Smooth muscle cell (in vitro differentiated cells): ENCODE results near the gene RAB29. TPM values are rescaled to one million over a fixed set of nuclear protein-coding genes. Genes with fewer than 3 reads are reported as not detected.

Source experiments
- DNase-seq: peaks from one replicate; lab custom pipeline; 2025; ENCODE audit not compliant: unreplicated experiment; lab: John Stamatoyannopoulos, UW
- H2AFZ ChIP-seq: fragments of 200-600 bp; sonication (generic); 2 replicates; pipeline ENCODE4 v1.6.0; 2016; ENCODE audit warnings: antibody characterized with exemption, low read depth, mild to moderate bottlenecking
- H3F3A ChIP-seq: fragments of 200-600 bp; sonication (generic); 2 replicates; pipeline ENCODE4 v1.6.0; 2017; ENCODE audit warnings: antibody characterized with exemption, low read depth
- H3K27ac ChIP-seq: fragments of 200-600 bp; sonication (generic); 2 replicates; pipeline ENCODE4 v1.5.1; 2016; ENCODE audit warnings: low read depth, mild to moderate bottlenecking
- H3K27me3 ChIP-seq: fragments of 200-600 bp; sonication (generic); 2 replicates; pipeline ENCODE4 v1.6.1; 2016; ENCODE audit warnings: low read depth, mild to moderate bottlenecking
- H3K36me3 ChIP-seq: fragments of 200-600 bp; sonication (generic); 2 replicates; pipeline ENCODE4 v1.5.1; 2016; ENCODE audit warnings: low read depth
- H3K4me1 ChIP-seq: fragments of 200-600 bp; sonication (generic); 2 replicates; pipeline ENCODE4 v1.5.1; 2016; ENCODE audit warnings: low read depth
- H3K4me2 ChIP-seq: fragments of 200-600 bp; sonication (generic); 2 replicates; pipeline ENCODE4 v1.6.0; 2016; ENCODE audit warnings: mild to moderate bottlenecking
- H3K4me3 ChIP-seq: fragments of 200-600 bp; sonication (generic); 2 replicates; pipeline ENCODE4 v1.5.1; 2016; ENCODE audit warnings: mild to moderate bottlenecking
- H3K79me2 ChIP-seq: fragments of 200-600 bp; sonication (generic); 2 replicates; pipeline ENCODE4 v1.6.0; 2016; ENCODE audit warnings: low read depth, mild to moderate bottlenecking
- H3K9ac ChIP-seq: fragments of 200-600 bp; sonication (generic); 2 replicates; pipeline ENCODE4 v1.6.0; 2016; ENCODE audit warnings: low read depth
- H3K9me3 ChIP-seq: fragments of 200-600 bp; sonication (generic); replicated peaks from 2 replicates; pipeline ENCODE4 v1.5.1; 2016; ENCODE audit warnings: low read depth
- H4K20me1 ChIP-seq: fragments of 200-600 bp; sonication (generic); 2 replicates; pipeline ENCODE4 v1.6.0; 2016; ENCODE audit warnings: low read depth
- WGBS: methylation state at CpG from one replicate; pipeline ENCODE4 v1.1.7; 2016; ENCODE audit warnings: low lambda C conversion rate; 5-methylcytosine and 5-hydroxymethylcytosine counted together
- polyA plus RNA-seq: library from polyadenylated mRNA; unstranded; fragments of >200 nt; fragmentation: Nextera tagmentation; extraction: Ambion mirVana; gene quantifications from 2 replicates; pipeline ENCODE4 v1.2.1, GENCODE V29; 2016
- total RNA-seq: library from RNA; depleted of rRNA; stranded (reverse); fragments of >200 nt; gene quantifications from 2 replicates; pipeline ENCODE4 v1.2.3, GENCODE V29; 2014
- TF ChIP-seq, protein P1 (sequence below): fragments of 200-600 bp; sonication (generic); IDR thresholded peaks from 2 replicates; pipeline ENCODE4 v1.5.1; 2017; ENCODE audit warnings: borderline replicate concordance, mild to moderate bottlenecking, antibody characterized with exemption; ENCODE audit not compliant: insufficient read depth, poor library complexity, severe bottlenecking

Gene RAB29
- total and polyA plus RNA-seq, 2 experiments from 2014 or later, result 4.1 TPM

DNA sequence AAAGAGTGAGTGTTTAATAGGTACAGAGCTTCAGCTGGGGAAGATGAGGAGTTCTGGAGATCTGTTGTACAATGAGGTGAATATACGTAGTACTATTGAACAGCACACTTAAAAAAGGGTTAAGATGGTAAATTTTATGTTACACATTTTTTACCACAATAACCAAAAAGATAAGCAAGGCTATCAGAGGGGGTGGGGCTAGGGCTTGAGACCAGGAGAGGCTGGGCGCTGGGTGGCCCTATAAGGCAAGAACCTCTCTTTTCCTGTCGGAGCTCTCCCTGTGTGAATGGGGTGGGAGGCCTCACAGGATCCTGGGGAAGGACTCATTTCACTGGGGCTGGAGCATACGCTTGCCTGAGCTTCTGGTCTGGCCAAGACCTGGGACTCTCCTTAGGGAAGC lies 28.7 kb upstream of the RAB29 start:
- Histone ChIP-seq H3K79me2 (peaks cover 22% of the 10 kb centered on the region), H4K20me1 (peaks cover 79% of the 10 kb centered on the region), H3K9me3 (no peaks in the 10 kb centered on the region), H3K36me3 (no peaks in the 10 kb centered on the region), H3K4me3 (no peak overlapping the region), H2AFZ (no peak overlapping the region), H3K4me2 (no peak overlapping the region), H3K27me3 (no peaks in the 10 kb centered on the region), H3K27ac (no peak overlapping the region), H3K9ac (no peak overlapping the region), H3K4me1 (no peaks in the 10 kb centered on the region), H3F3A (no peaks in the 10 kb centered on the region)
- DNase-seq, result no peak
- 70% methylated on average over 4 of the region's 4 CpGs for WGBS
- TF ChIP-seq, protein P1, sequence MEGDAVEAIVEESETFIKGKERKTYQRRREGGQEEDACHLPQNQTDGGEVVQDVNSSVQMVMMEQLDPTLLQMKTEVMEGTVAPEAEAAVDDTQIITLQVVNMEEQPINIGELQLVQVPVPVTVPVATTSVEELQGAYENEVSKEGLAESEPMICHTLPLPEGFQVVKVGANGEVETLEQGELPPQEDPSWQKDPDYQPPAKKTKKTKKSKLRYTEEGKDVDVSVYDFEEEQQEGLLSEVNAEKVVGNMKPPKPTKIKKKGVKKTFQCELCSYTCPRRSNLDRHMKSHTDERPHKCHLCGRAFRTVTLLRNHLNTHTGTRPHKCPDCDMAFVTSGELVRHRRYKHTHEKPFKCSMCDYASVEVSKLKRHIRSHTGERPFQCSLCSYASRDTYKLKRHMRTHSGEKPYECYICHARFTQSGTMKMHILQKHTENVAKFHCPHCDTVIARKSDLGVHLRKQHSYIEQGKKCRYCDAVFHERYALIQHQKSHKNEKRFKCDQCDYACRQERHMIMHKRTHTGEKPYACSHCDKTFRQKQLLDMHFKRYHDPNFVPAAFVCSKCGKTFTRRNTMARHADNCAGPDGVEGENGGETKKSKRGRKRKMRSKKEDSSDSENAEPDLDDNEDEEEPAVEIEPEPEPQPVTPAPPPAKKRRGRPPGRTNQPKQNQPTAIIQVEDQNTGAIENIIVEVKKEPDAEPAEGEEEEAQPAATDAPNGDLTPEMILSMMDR, result no peak

DNA sequence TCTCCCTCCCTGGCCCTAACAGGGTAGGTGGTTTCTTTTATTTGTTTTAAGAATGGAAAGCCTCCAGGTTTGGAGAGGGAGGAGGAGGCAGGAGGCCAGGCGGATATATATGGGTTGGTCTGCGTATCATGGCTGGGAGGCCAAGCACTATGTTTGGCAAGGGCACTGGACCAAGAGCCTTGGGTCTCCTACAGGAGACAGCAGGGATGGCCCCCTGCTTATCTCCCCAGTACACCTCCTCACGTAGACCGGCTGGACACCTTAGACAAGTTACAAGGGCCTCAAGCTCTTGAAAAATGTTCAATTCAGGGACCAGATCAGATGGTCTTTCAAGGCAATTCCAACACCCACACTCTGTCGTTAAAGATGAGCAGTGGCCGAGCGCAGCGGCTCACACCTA lies 26.8 kb upstream of the RAB29 start:
- H3K27me3 ChIP-seq, result no peaks in the 10 kb centered on the region
- no peaks in the 10 kb centered on the region for H3K36me3 ChIP-seq
- no peak overlapping the region for H3K9ac ChIP-seq
- no peak overlapping the region for H3K4me3 ChIP-seq
- DNase-seq, result no peak
- H2AFZ ChIP-seq, result no peak overlapping the region
- TF ChIP-seq, protein P1, result no peak
- peaks cover 7% of the 10 kb centered on the region for H3K79me2 ChIP-seq
- no peaks in the 10 kb centered on the region for H3F3A ChIP-seq
- no peaks in the 10 kb centered on the region for H3K9me3 ChIP-seq
- H3K27ac ChIP-seq, result no peak overlapping the region
- no peaks in the 10 kb centered on the region for H3K4me1 ChIP-seq
- WGBS, result 98% methylated on average over 8 of the region's 8 CpGs
- no peak overlapping the region for H3K4me2 ChIP-seq
- peaks cover 60% of the 10 kb centered on the region for H4K20me1 ChIP-seq

DNA sequence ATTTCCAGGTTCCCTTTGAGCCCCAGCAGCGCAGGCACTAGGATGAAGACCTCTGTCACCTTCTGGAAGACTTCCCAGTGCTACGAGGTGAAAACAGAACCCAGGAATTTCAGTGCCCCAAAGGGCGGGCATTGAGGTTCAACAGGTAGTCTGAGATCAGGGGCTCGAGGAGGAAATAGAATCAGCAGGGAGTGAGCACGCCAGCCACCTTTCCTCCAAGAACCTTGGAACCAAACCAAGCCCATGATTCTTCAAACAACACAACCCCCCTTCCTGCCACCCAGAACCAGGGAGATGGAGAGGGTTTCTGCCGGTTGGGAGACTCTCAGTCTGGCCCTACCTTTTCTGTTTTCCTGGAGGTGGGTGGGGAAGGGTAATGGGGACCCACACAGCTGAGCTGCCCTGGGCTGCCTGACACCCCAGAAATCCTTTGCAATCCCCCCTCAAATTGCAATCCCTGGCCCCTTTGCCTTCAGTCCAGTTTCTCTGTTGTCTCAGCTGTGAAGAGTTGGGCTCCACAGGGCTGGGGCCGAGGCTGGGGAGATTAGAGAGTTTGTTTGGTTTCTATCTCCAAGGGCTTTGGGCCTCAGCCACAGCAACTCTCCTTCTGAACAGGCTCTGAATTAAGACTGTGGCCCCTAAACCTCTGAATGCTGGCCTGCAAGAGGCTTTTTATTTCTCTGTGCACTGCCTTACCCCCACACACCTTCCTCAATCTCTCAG lies 25.9 kb upstream of the RAB29 start:
- 89% methylated on average over 7 of the region's 7 CpGs for WGBS
- Histone ChIP-seq H3K9ac (no peak overlapping the region), H3K27ac (no peak overlapping the region)

More for the DNA sequence above, 25.9 kb upstream of the RAB29 start:
- H3K79me2 ChIP-seq, result peaks cover 4% of the 10 kb centered on the region
- H3K4me2 ChIP-seq, result no peak overlapping the region
- peaks cover 51% of the 10 kb centered on the region for H4K20me1 ChIP-seq
- no peaks in the 10 kb centered on the region for H3F3A ChIP-seq
- TF ChIP-seq, protein P1, result no peak
- no peak overlapping the region for H3K4me3 ChIP-seq
- no peaks in the 10 kb centered on the region for H3K27me3 ChIP-seq
- no peak overlapping the region for H2AFZ ChIP-seq
- H3K4me1 ChIP-seq, result no peaks in the 10 kb centered on the region
- H3K36me3 ChIP-seq, result no peaks in the 10 kb centered on the region
- no peaks in the 10 kb centered on the region for H3K9me3 ChIP-seq
- DNase-seq, result no peak
